GM12875 (cell line): Measurements from ENCODE around the gene TYSND1.

Experiments used
- H3K4me3 ChIP-seq: one replicate; pipeline ENCODE4 v1.5.1; 2011; ENCODE audit warnings: low read depth, low read length, control low read depth
- TF ChIP-seq, protein P1 (sequence below): IDR thresholded peaks from 2 replicates; pipeline ENCODE4 v1.5.1; 2011; ENCODE audit warnings: low read depth, mild to moderate bottlenecking, control low read depth, inconsistent platforms, low read length, moderate library complexity, borderline replicate concordance; ENCODE audit not compliant: insufficient read depth

The TYSND1 gene

DNA sequence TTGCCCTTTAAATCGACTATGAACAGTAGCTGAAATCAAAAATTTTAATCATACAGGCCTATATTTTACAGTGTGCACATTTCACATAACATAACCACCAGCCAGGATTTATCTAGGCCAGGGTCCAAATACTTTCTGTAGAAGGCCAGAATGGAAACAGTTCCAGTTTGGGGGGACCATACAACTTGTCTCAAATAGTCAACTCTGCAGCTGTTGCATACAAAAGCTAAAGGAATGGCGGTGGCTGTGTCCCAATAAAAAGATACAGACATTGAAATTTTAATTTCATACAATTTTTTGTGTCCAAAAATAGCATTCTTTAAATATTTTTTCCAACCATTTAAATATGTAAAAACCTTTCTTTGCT is 742 bp upstream of the TYSND1 start:
- TF ChIP-seq, protein P1, sequence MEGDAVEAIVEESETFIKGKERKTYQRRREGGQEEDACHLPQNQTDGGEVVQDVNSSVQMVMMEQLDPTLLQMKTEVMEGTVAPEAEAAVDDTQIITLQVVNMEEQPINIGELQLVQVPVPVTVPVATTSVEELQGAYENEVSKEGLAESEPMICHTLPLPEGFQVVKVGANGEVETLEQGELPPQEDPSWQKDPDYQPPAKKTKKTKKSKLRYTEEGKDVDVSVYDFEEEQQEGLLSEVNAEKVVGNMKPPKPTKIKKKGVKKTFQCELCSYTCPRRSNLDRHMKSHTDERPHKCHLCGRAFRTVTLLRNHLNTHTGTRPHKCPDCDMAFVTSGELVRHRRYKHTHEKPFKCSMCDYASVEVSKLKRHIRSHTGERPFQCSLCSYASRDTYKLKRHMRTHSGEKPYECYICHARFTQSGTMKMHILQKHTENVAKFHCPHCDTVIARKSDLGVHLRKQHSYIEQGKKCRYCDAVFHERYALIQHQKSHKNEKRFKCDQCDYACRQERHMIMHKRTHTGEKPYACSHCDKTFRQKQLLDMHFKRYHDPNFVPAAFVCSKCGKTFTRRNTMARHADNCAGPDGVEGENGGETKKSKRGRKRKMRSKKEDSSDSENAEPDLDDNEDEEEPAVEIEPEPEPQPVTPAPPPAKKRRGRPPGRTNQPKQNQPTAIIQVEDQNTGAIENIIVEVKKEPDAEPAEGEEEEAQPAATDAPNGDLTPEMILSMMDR = no peak
- H3K4me3 ChIP-seq = no peak overlapping the region

DNA sequence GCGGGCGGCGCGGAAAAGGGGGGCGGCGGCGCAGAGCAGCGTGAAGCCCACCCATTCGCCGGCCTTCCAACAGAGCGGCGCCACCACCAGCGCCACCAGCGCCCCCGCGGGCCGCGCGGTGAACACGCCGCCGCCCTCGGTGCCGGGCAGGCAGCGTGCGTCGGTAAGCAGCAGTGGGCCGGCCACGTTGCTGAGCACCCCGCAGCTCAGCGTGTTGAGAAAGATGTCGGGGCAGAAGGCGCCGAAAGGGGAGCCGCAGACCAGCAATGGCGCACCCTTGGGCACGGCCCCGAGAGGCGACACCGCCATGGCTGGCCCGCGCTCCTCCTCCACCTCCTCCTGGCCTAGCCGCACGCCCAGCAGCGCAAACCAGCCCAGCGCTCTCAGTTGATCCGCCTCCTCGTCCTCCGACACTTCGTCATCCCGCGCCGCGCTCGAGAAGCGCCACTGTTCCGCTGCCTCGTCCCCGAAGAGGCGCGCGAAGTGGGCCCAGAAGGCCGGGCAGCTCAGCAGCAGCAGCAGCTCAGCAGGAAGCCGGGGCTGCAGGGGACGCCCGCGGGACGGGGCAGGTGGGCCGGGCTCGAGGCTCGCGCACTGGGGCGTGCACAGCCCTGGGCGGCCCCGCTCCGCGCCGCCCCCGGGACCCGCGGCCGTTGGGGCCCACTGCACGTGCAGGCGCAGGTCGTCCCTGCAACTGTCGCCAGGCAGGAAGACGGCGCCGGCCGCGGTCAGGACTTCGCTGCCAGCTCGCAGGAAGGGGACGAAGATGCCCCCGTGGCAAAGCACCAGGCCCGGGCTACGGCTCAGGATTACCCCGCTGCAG is 623 bp downstream of the TYSND1 start:
- TF ChIP-seq, protein P1 = peak; percentile 78
- peak overlapping the region; percentile 96 for H3K4me3 ChIP-seq

DNA sequence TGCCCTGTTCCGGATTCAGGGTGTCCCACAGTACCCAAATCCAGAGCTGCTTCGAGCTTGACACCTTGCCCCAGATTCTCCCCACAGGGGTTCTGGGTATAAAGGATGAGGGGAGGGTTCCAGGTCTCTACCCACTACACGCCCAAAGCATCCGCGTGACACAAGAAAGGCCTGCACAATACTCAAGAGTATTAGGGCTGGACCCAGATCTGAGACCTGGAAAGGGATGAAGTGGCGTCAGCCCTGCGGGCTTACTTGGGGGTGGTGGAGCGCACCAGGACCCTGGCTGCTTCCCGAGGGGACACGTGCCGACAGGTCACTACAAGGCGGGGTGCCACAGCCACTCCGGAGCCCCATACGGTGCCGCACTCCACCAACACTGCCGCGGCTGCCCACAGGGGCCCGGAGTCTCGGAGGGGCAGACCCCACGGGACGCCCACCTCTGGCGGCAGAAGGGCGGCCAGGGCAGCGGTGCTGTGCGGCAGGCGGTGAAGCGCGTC is 1.3 kb downstream of the TYSND1 start:
- TF ChIP-seq, protein P1 = no peak
- H3K4me3 ChIP-seq = peak overlapping the region; percentile 96

DNA sequence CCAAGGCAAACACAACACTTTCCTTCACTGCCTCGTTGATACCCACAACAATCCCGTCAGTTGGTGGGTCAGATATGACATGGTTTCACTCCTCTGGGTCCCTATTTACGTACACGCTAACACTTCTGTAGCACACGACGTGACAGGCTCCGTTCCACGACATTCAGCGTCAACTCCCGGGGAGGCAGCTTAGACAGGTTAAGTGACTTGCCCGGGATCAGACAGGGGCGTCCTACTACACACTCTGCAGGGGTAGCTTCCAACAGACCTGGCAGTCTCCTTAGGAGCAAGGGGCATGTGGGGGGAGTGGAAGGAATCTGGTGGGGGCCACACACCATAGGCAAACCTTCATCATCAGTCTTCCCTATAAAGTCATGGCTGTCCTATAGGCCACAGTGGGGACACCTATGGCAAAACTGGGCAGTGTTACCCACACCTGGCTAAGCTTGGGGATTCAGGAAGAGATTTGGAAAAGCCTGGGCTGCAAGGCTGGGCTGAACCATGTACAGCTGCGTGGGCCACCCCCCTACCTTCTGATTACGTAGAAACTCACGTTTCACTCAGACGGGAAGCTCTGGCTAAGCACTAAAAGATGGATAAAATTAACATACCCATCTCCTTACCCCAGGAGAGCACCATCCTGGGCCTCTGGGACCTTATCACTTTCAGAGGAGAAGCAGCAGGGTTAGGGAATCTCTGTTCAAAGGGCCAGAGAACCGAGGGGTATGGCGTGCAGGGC is 2.0 kb downstream of the TYSND1 start:
- TF ChIP-seq, protein P1 = no peak
- H3K4me3 ChIP-seq = peak overlapping the region; percentile 96

DNA sequence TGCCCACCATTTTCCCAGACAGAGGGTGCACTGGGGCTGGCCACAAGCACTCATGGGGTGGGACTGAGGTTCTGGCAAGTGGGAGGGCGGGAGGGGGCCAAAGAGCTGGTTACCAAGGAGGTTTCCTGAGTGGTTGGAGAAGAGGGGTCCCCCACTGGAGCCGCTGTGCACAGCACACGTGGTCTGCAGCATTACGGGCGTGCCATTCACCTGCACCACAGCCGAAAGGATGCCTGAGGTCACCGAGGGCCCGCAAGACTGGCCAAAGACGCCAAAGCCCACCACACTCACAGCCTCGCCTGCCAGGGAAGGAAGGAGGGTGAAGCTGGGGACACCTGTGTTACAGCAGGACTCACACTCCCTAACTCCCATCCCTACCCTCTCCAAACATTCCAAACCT is 3.9 kb downstream of the TYSND1 start:
- TF ChIP-seq, protein P1 = no peak
- H3K4me3 ChIP-seq = no peak overlapping the region

DNA sequence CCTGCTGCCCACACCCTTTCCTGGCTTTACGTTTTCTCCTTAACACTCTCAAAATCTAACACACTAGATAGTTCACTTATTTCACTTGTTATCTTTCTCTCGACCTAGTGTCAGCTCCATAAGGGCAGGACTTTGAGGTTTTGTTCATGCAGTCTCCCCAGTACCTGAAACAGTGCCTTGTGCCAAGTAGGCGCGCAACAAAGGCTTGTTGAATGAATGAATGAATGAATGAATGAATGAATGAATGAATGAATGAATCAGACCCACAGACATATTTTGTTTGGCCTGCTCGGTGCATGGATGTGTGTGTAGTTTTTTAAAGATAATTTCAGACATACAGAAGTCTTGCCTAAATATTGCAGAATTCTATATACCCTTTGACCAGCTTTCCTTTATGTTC is 6.2 kb downstream of the TYSND1 start:
- TF ChIP-seq, protein P1 = no peak

DNA sequence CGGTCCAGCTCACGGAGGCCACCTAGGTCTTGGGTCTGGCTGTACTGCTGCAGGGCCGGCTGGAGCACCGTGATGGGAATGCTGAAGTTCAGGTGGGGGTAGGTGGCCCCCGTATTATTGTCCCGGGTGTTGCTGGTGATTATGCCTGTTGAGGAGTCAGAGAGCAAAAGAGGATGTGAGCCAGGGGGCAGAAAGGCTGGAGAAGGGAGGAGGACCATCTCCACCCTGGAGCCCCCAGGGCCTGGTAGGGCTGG is 6.6 kb downstream of the TYSND1 start:
- no peak overlapping the region for H3K4me3 ChIP-seq
- TF ChIP-seq, protein P1 = no peak

More for the DNA sequence above, 6.2 kb downstream of the TYSND1 start:
- H3K4me3 ChIP-seq = no peak overlapping the region
